Superior temporal gyrus (tissue), 1 donor: ENCODE results near the gene HCST.
"Not testable (repeated sequence)": the region's sequence is repeated elsewhere in the genome, so short reads cannot be mapped to it uniquely, and the experiment has no call there.

Experiments used
- DNase-seq: peaks from one replicate; pipeline ENCODE4 v3.0.0-alpha.2; 2016; ENCODE audit errors: extremely low spot score

The HCST gene

DNA sequence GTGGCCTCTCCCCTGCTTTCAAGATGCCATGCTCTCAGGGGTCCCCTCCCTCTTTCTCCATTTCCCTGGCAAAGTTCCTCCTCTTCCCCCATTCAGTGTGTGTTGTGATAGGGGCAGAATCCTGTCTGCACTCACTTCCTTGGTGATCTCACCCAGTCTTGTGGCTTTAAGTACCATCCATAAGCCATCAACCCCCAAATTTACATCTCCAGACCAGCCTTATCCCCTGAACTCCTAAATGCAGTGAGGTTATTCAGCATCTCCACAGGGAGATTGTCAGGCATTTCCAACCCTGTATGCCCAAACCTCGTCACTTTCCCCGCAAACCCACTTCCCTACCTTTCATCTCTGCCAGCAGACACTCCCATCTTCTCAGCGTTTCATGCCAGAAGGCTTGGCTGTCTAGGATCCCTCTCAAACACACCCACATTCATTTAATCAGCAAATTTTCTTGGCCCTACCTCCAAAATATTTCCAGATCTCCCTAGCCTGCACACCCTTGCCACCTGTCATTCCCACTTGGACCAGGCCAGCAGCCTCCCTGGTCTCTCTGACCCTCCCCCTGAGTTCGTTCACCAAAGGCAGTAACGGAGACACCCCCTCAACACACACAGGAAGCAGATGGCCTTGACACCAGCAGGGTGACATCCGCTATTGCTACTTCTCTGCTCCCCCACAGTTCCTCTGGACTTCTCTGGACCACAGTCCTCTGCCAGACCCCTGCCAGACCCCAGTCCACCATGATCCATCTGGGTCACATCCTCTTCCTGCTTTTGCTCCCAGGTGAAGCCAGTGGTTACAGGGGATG is at the start of gene HCST:
Gene HCST, plus strand, starts transcription at position 676 of the 808 bp plus-strand sequence. Its CDS starts 65 bp downstream, at position 741.
- no peak for DNase-seq

- DNase-seq: no peak
Measured at GRCh38 chr19:35853038-35853756, 49.1 kb upstream of the HCST start.

GRCh38 chr19:35856546-35857149 is 45.7 kb upstream of the HCST start, which contains the start of gene KIRREL2:
TSS of gene KIRREL2 (plus strand) at chr19:35856911. CDS start at chr19:35857120, 209 bp downstream.
- DNase-seq: no peak

GRCh38 chr19:35858311-35858710 is 44.0 kb upstream of the HCST start:
- DNase-seq: no peak

- DNase-seq: no peak
Measured at GRCh38 chr19:35859414-35859813, 42.9 kb upstream of the HCST start.

- no peak for DNase-seq
Measured at GRCh38 chr19:35860436-35860817, 41.9 kb upstream of the HCST start.

- no peak for DNase-seq
Measured at GRCh38 chr19:35860818-35861639, 41.3 kb upstream of the HCST start.

GRCh38 chr19:35861640-35862160 is 40.6 kb upstream of the HCST start:
- DNase-seq: no peak

DNA sequence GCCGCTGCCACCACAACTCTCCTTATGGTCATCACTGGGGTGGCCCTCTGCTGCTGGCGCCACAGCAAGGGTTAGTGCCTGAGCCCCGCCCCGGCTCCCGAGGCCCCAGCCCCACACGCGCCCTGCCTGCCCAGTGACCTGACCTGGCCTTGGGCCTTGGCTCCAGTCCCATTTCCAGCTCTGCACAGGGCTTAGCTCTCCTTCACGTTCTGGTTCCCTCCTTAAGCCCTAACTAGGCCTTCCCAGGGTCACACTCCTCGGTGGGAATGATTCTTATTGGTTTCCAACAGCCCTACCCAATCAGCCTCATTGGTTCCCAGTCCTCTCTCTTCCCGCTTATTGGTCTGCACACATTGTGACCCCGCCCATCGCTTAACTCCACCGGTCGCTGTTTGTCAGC is 39.8 kb upstream of the HCST start:
- no peak for DNase-seq

DNA sequence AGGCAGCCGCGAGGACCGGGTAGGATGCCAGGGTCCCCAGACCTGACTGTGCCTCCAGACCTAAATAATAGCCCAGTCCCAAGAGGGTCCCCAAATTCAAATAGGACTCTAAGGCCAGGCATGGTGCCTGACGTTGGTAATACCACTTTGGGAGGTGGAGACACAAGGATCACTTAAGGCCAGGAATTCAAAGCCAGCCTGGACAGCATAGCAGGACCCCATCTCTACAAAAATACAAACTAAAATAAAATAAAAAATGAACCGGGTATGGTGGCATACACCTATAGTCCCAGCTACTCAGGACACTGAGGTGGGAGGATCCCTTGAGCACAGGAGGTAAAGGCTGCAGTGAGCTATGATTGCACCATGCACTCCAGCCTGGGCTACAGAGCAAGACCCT is 39.3 kb upstream of the HCST start:
- DNase-seq: no peak

DNA sequence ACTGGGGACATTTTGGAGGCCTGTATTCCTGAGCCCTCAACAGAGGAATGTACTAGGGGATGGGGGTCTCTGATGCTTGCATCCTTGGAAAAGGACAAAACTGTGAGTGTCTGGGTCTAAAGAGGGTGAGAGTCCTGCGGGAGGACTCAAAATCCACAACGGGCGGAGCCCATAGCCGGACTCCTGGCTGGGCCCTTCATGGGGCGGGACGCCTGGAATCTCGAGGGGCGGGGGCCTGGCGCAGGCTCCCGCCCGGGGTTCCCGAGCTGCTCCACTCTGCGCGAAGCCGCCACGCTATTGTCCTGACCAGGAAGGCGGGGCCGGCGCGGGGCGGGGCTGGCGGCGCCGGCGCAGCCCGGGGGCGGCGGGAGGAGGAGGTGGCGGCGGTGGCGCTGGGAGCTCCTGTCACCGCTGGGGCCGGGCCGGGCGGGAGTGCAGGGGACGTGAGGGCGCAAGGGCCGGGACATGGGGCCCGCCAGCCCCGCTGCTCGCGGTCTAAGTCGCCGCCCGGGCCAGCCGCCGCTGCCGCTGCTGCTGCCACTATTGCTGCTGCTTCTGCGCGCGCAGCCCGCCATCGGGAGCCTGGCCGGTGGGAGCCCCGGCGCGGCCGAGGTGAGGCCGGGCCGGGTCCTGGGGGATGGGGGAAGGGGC is 34.0 kb upstream of the HCST start, which contains the start of gene APLP1:
Gene APLP1, plus strand, starts transcription at position 403 of the 651 bp plus-strand sequence. Its CDS starts 63 bp downstream, at position 466.
- peak; percentile 84 for DNase-seq

- DNase-seq: no peak
Measured at GRCh38 chr19:35868823-35869326, 33.5 kb upstream of the HCST start.

- peak; percentile 82 for DNase-seq
Measured at GRCh38 chr19:35869327-35870123, 32.8 kb upstream of the HCST start.

DNA sequence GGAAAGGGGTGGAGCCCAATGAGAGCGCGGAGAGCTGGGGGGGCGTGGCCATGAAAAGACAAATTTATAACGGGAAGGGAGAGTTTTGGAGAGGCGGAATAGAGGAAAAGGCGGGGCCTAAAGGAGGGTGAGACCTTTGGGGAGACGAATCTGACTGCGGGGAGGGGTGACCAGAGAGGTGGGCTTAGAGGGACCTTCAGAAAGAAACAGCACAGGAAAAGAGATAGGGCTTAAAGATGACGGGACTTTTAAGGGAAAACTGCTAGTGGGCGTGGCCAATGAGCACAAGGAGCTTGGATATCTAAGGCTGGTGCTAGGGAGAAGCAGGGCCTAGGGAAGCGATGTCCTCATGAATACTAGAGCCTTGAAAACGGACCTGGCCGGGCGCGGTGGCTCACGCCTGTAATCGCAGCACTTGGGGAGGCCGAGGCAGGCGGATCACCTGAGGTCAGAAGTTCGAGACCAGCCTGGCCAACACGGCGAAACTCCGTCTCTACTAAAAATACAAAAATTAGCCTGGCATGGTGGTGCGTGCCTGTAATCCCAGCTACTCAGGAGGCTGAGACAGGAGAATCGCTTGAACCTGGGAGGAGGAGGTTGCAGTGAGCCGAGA is 32.1 kb upstream of the HCST start:
- not testable (repeated sequence) for DNase-seq

DNA sequence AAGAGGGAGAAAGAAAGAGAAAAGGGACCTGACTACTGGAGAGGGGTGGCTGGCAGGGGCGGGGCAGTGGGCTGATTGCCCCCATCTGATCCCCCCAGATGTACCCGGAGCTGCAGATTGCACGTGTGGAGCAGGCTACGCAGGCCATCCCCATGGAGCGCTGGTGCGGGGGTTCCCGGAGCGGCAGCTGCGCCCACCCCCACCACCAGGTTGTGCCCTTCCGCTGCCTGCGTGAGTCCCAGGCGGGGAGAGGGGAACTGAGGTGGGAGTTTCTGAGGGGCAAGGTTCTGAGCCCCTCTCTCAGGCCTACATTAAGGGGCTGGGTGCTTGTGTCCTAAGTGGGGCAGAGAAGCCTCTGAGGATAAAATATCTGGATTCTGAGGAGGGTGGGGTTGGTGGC is 31.5 kb upstream of the HCST start:
- DNase-seq: no peak

DNA sequence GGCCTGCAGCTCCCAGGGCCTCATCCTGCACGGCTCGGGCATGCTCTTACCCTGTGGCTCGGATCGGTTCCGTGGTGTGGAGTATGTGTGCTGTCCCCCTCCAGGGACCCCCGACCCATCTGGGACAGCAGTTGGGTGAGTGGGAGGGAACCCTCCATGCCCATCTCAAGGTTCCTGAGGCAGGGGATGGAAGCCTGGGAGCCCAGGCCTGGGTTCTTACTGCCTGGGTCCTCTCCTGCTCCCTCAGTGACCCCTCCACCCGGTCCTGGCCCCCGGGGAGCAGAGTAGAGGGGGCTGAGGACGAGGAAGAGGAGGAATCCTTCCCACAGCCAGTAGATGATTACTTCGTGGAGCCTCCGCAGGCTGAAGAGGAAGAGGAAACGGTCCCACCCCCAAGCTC is 30.7 kb upstream of the HCST start:
- no peak for DNase-seq

- no peak for DNase-seq
Measured at GRCh38 chr19:35872180-35872579, 30.1 kb upstream of the HCST start.

GRCh38 chr19:35874392-35874930 is 27.9 kb upstream of the HCST start:
- no peak for DNase-seq

GRCh38 chr19:35879068-35879467 is 23.3 kb upstream of the HCST start:
- no peak for DNase-seq
